B cell (primary cell): ENCODE results near the gene CASK. TPM values are rescaled to one million over a fixed set of nuclear protein-coding genes. Genes with fewer than 3 reads are reported as not detected.
"Not testable (repeated sequence)": the region's sequence is repeated elsewhere in the genome, so short reads cannot be mapped to it uniquely, and the experiment has no call there.

Experiments used
- ATAC-seq: fragments of 200-7000 bp; cut with Tn5 transposase; one replicate; pipeline ENCODE4 v1.10.0; 2021; ENCODE audit warnings: low read depth, mild to moderate bottlenecking, moderate number of reproducible peaks, moderate library complexity
- CTCF ChIA-PET: fragments of 350-600 bp; sonication (Branson Sonifier 250); formaldehyde crosslinking; loops from one replicate; lab custom pipeline; 2021; ENCODE audit warnings: antibody characterized with exemption, inconsistent platforms; lab: Charles Lee
- POLR2A ChIA-PET: fragments of 350-600 bp; sonication (Branson Sonifier 250); formaldehyde crosslinking; loops from one replicate; lab custom pipeline; 2021; ENCODE audit warnings: antibody characterized with exemption; lab: Charles Lee
- DNase-seq: peaks from one replicate; pipeline ENCODE4 v3.0.0; 2013
- H2AFZ ChIP-seq: 2 replicates; pipeline ENCODE4 v1.6.1; 2012; ENCODE audit warnings: mild to moderate bottlenecking, low read depth, low read length; ENCODE audit not compliant: insufficient read depth, poor library complexity, severe bottlenecking
- H3K27ac ChIP-seq, 2 donors: 1 replicate in 1 of 2; 2 replicates in 1 of 2; pipeline ENCODE4 v1.5.1; 2012 to 2013; ENCODE audit warnings: low read length in 2 of 2, mild to moderate bottlenecking in 2 of 2, moderate library complexity in 1 of 2
- H3K27me3 ChIP-seq, 4 experiments: fragments of 200-600 bp in 1 of 4; sonication (generic) in 1 of 4; replicated peaks in 1 of 4; 1 replicate in 2 of 4; 2 replicates in 2 of 4; pipeline versions ENCODE4 v1.6.1 to v1.7.0; 2013 to 2016; ENCODE audit warnings: low read length in 3 of 4, mild to moderate bottlenecking in 2 of 4, mixed read lengths in 1 of 4, moderate library complexity in 1 of 4; ENCODE audit not compliant: insufficient read depth in 4 of 4, control insufficient read depth in 3 of 4; ENCODE audit errors: control extremely low read depth in 1 of 4
- H3K36me3 ChIP-seq, 2 experiments: replicated peaks in 1 of 2; 1 replicate in 1 of 2; 2 replicates in 1 of 2; pipeline versions ENCODE4 v1.6.1 to v1.7.1; 2013; ENCODE audit warnings: low read length in 1 of 2; ENCODE audit not compliant: insufficient read depth in 2 of 2, control insufficient read depth in 1 of 2; ENCODE audit errors: control extremely low read depth in 1 of 2, extremely low read depth in 1 of 2
- H3K4me1 ChIP-seq, 2 donors: fragments of 200-600 bp in 1 of 2; sonication (generic) in 1 of 2; 1 replicate in 1 of 2; 2 replicates in 1 of 2; pipeline versions ENCODE4 v1.5.1 to v1.6.1; 2013 to 2017; ENCODE audit warnings: low read length in 2 of 2; ENCODE audit not compliant: control insufficient read depth in 2 of 2, insufficient read depth in 2 of 2
- H3K4me2 ChIP-seq: replicated peaks from 2 replicates; pipeline ENCODE3; 2012; ENCODE audit warnings: mild to moderate bottlenecking, low read depth, low read length; ENCODE audit not compliant: poor library complexity, severe bottlenecking
- H3K4me3 ChIP-seq, 5 experiments: fragments of 200-600 bp in 1 of 5; sonication (generic) in 1 of 5; 1 replicate in 3 of 5; 2 replicates in 2 of 5; pipeline versions ENCODE4 v1.5.1 to v1.7.0; 2011 to 2016; ENCODE audit warnings: low read length in 4 of 5, mild to moderate bottlenecking in 4 of 5, low read depth in 2 of 5, control low read depth in 1 of 5, moderate library complexity in 1 of 5; ENCODE audit not compliant: insufficient read depth in 1 of 5; ENCODE audit errors: control extremely low read depth in 1 of 5, extremely low read depth in 1 of 5
- H3K79me2 ChIP-seq: fragments of 200-600 bp; sonication (generic); one replicate; pipeline ENCODE4 v1.6.0; 2016; ENCODE audit warnings: low read length; ENCODE audit not compliant: control insufficient read depth, insufficient read depth
- H3K9ac ChIP-seq: fragments of 200-600 bp; sonication (generic); 2 replicates; pipeline ENCODE4 v1.6.1; 2017; ENCODE audit warnings: mild to moderate bottlenecking, low read length, moderate library complexity
- H3K9me3 ChIP-seq, 3 donors: one replicate each; pipeline versions ENCODE4 v1.6.1 to v1.7.1; 2013; ENCODE audit warnings: low read length in 2 of 3; ENCODE audit not compliant: control insufficient read depth in 2 of 3, insufficient read depth in 1 of 3; ENCODE audit errors: control extremely low read depth in 1 of 3
- H4K20me1 ChIP-seq: 2 replicates; pipeline ENCODE4 v1.6.0; 2012; ENCODE audit warnings: mild to moderate bottlenecking, low read length; ENCODE audit not compliant: insufficient read depth, control insufficient read depth, poor library complexity, severe bottlenecking
- H3K27ac Mint-ChIP-seq: one replicate; pipeline ENCODE4 v1.8.0; 2021; ENCODE audit warnings: mixed read lengths
- H3K27me3 Mint-ChIP-seq: one replicate; pipeline ENCODE4 v1.8.0; 2021; ENCODE audit warnings: mixed read lengths
- H3K4me1 Mint-ChIP-seq: one replicate; pipeline ENCODE4 v1.8.0; 2021; ENCODE audit warnings: mixed read lengths
- H3K4me3 Mint-ChIP-seq: one replicate; pipeline ENCODE4 v1.8.0; 2021; ENCODE audit warnings: mixed read lengths
- H3K9me3 Mint-ChIP-seq: one replicate; pipeline ENCODE4 v1.8.0; 2022; ENCODE audit warnings: mixed read lengths; ENCODE audit not compliant: insufficient read depth
- EZH2 ChIP-seq: IDR thresholded peaks from 2 replicates; pipeline ENCODE4 v1.6.1; 2012; ENCODE audit warnings: borderline replicate concordance, low read depth, mild to moderate bottlenecking, moderate library complexity, low read length; ENCODE audit not compliant: insufficient read depth, poor library complexity, severe bottlenecking
- WGBS: methylation state at CpG from one replicate; pipeline ENCODE4 v1.1.5; 2013; ENCODE audit warnings: missing lambda C conversion rate; ENCODE audit not compliant: insufficient coverage; 5-methylcytosine and 5-hydroxymethylcytosine counted together
- intact Hi-C: fragments of 100-400 bp; cut with micrococcal nuclease; formaldehyde crosslinking; loops from one replicate; pipeline ENCODE4 v1.10.0; 2022
- polyA plus RNA-seq: library from polyadenylated mRNA; depleted of rRNA; stranded (reverse); fragments of >200 nt; gene quantifications from 2 replicates; pipeline ENCODE4 v1.2.3, GENCODE V29; 2012
- total RNA-seq, 2 donors: library from RNA; stranded (reverse); fragments of 120-200 nt in 1 of 2; gene quantifications; 1 replicate in 1 of 2; 2 replicates in 1 of 2; pipeline versions ENCODE4 v1.2.3 to v1.2.4, GENCODE V29; 2013 to 2022
- TF ChIP-seq, protein P1 (sequence below): fragments of 200-600 bp; IDR thresholded peaks from one replicate; pipeline ENCODE4 v1.8.0; 2022; ENCODE audit warnings: antibody characterized with exemption, mild to moderate bottlenecking

CASK gene
- total and polyA plus RNA-seq, 2 donors (not counting 1 experiment from before 2014, with no cell fraction given) = 14.2 to 50.4 TPM

GRCh38 chrX:41684138-41684537, 239.2 kb downstream of the CASK start:
- intact Hi-C loops = no loop called here
- DNase-seq = no peak
- no peak for ATAC-seq
- H3K4me1 ChIP-seq = peaks cover 23 to 26% of the 10 kb centered on the region in 2 donors
- WGBS = no CpG with 5 or more reads among the region's 3 CpGs
- no peaks in the 10 kb centered on the region for H4K20me1 ChIP-seq
- H3K27me3 Mint-ChIP-seq = no peaks in the 10 kb centered on the region
- TF ChIP-seq, protein P1, sequence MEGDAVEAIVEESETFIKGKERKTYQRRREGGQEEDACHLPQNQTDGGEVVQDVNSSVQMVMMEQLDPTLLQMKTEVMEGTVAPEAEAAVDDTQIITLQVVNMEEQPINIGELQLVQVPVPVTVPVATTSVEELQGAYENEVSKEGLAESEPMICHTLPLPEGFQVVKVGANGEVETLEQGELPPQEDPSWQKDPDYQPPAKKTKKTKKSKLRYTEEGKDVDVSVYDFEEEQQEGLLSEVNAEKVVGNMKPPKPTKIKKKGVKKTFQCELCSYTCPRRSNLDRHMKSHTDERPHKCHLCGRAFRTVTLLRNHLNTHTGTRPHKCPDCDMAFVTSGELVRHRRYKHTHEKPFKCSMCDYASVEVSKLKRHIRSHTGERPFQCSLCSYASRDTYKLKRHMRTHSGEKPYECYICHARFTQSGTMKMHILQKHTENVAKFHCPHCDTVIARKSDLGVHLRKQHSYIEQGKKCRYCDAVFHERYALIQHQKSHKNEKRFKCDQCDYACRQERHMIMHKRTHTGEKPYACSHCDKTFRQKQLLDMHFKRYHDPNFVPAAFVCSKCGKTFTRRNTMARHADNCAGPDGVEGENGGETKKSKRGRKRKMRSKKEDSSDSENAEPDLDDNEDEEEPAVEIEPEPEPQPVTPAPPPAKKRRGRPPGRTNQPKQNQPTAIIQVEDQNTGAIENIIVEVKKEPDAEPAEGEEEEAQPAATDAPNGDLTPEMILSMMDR = no peak
- no peak for TF ChIP-seq EZH2
- H2AFZ ChIP-seq = no peak overlapping the region
- H3K9me3 Mint-ChIP-seq = no peaks in the 10 kb centered on the region
- no peak overlapping the region for H3K27ac Mint-ChIP-seq
- H3K4me3 ChIP-seq = no peak overlapping the region
- H3K9me3 ChIP-seq = no peaks in the 10 kb centered on the region
- H3K4me1 Mint-ChIP-seq = peaks cover 31% of the 10 kb centered on the region
- ChIA-PET POLR2A (no interaction called here), CTCF (no interaction called here)
- no peak overlapping the region for H3K27ac ChIP-seq
- no peaks in the 10 kb centered on the region for H3K79me2 ChIP-seq
- H3K9ac ChIP-seq = no peak overlapping the region
- H3K27me3 ChIP-seq = no peaks in the 10 kb centered on the region
- no peaks in the 10 kb centered on the region for H3K36me3 ChIP-seq
- no peak overlapping the region for H3K4me2 ChIP-seq
- no peak overlapping the region for H3K4me3 Mint-ChIP-seq

GRCh38 chrX:41677183-41678060, 245.9 kb downstream of the CASK start:
- H3K4me1 ChIP-seq = no peaks in the 10 kb centered on the region
- H3K4me2 ChIP-seq = no peak overlapping the region
- TF ChIP-seq, protein P1 = no peak
- TF ChIP-seq EZH2 = no peak
- peaks cover 13% of the 10 kb centered on the region for H3K4me1 Mint-ChIP-seq
- WGBS = 100% methylated on average over 1 of the region's 6 CpGs
- no peak overlapping the region for H3K27ac Mint-ChIP-seq
- H3K27me3 Mint-ChIP-seq = no peaks in the 10 kb centered on the region
- no peak overlapping the region for H3K4me3 Mint-ChIP-seq
- ChIA-PET POLR2A (no interaction called here), CTCF (interaction anchor here (0.6 kb wide), 1 partner anchor 29 kb away, joined by 3 read pairs; no protein-coding TSS in a partner anchor)
- H3K9ac ChIP-seq = no peak overlapping the region
- no peaks in the 10 kb centered on the region for H3K9me3 ChIP-seq
- H3K27me3 ChIP-seq = no peaks in the 10 kb centered on the region
- no peak overlapping the region for H3K4me3 ChIP-seq
- intact Hi-C loops = no loop called here
- ATAC-seq = no peak
- no peaks in the 10 kb centered on the region for H3K79me2 ChIP-seq
- no peak overlapping the region for H3K27ac ChIP-seq
- no peaks in the 10 kb centered on the region for H3K36me3 ChIP-seq
- DNase-seq = no peak
- no peak overlapping the region for H2AFZ ChIP-seq
- H4K20me1 ChIP-seq = no peaks in the 10 kb centered on the region
- no peaks in the 10 kb centered on the region for H3K9me3 Mint-ChIP-seq

GRCh38 chrX:41676361-41676760, 247.0 kb downstream of the CASK start:
- POLR2A ChIA-PET, H3K27ac Mint-ChIP-seq: not testable (repeated sequence)

More at GRCh38 chrX:41676361-41676760, 247.0 kb downstream of the CASK start:
- H3K4me1 ChIP-seq, H2AFZ ChIP-seq, DNase-seq, H3K27me3 Mint-ChIP-seq, CTCF ChIA-PET, H3K4me3 ChIP-seq, H3K9ac ChIP-seq, H3K27me3 ChIP-seq, ATAC-seq, H4K20me1 ChIP-seq, H3K4me3 Mint-ChIP-seq, intact Hi-C loops, H3K27ac ChIP-seq, H3K4me2 ChIP-seq, H3K36me3 ChIP-seq, H3K9me3 ChIP-seq, H3K9me3 Mint-ChIP-seq, H3K79me2 ChIP-seq: not testable (repeated sequence)
- WGBS = 98% methylated on average over 9 of the region's 15 CpGs
- H3K4me1 Mint-ChIP-seq = peaks cover 15% of the 10 kb centered on the region
